Fibroblast of upper back skin (primary cell): Measurements from ENCODE around the gene PACSIN2.
"Not testable (repeated sequence)": the region's sequence is repeated elsewhere in the genome, so short reads cannot be mapped to it uniquely, and the experiment has no call there.

Experiments used
- DNase-seq: peaks from one replicate; pipeline ENCODE4 v3.0.0-alpha.2; 2013

PACSIN2 gene

GRCh38 chr22:42963231-42963595 is 51.7 kb downstream of the PACSIN2 start:
- DNase-seq = no peak

- DNase-seq = no peak
These were observed 52.4 kb downstream of the PACSIN2 start for GRCh38 chr22:42962295-42963230.

GRCh38 chr22:42961810-42962209 is 53.1 kb downstream of the PACSIN2 start:
- DNase-seq = no peak

GRCh38 chr22:42961400-42961690 is 53.6 kb downstream of the PACSIN2 start:
- DNase-seq = not testable (repeated sequence)

- DNase-seq = no peak
These were observed 54.2 kb downstream of the PACSIN2 start for GRCh38 chr22:42960531-42961399.

GRCh38 chr22:42959576-42960509 is 55.1 kb downstream of the PACSIN2 start:
- peak; percentile 78 for DNase-seq

- no peak for DNase-seq
These were observed 56.0 kb downstream of the PACSIN2 start for GRCh38 chr22:42958937-42959336.

- DNase-seq = no peak
These were observed 57.0 kb downstream of the PACSIN2 start for GRCh38 chr22:42957958-42958357.

- no peak for DNase-seq
These were observed 57.4 kb downstream of the PACSIN2 start for GRCh38 chr22:42957544-42957943.

- DNase-seq = no peak
These were observed 59.1 kb downstream of the PACSIN2 start for GRCh38 chr22:42955848-42956247.

- no peak for DNase-seq
These were observed 59.8 kb downstream of the PACSIN2 start for GRCh38 chr22:42955087-42955635.

- not testable (repeated sequence) for DNase-seq
These were observed 61.2 kb downstream of the PACSIN2 start for GRCh38 chr22:42953751-42954150.

GRCh38 chr22:42951093-42951710 is 63.7 kb downstream of the PACSIN2 start:
- DNase-seq = no peak

GRCh38 chr22:42950281-42950680 is 64.7 kb downstream of the PACSIN2 start:
- no peak for DNase-seq

- peak; percentile 54 for DNase-seq
These were observed 65.8 kb downstream of the PACSIN2 start for GRCh38 chr22:42949159-42949558.

GRCh38 chr22:42948294-42948693 is 66.7 kb downstream of the PACSIN2 start:
- no peak for DNase-seq

GRCh38 chr22:42947211-42947990 is 67.5 kb downstream of the PACSIN2 start:
- no peak for DNase-seq

GRCh38 chr22:42946546-42947198 is 68.3 kb downstream of the PACSIN2 start:
- no peak for DNase-seq

- DNase-seq = no peak
These were observed 69.2 kb downstream of the PACSIN2 start for GRCh38 chr22:42945736-42946135.

GRCh38 chr22:42945027-42945426 is 69.9 kb downstream of the PACSIN2 start:
- DNase-seq = no peak

GRCh38 chr22:42944409-42944808 is 70.5 kb downstream of the PACSIN2 start:
- no peak for DNase-seq
